ENCODE measurements around the gene LMBR1. TPM values are rescaled to one million over a fixed set of nuclear protein-coding genes. Genes with fewer than 3 reads are reported as not detected.

LMBR1 gene
- total and polyA plus RNA-seq, 2 of the 13 experiments (the other 11 are each of a cell fraction or from before 2014, with no cell fraction given) = 20.9 to 39.6 TPM

DNA sequence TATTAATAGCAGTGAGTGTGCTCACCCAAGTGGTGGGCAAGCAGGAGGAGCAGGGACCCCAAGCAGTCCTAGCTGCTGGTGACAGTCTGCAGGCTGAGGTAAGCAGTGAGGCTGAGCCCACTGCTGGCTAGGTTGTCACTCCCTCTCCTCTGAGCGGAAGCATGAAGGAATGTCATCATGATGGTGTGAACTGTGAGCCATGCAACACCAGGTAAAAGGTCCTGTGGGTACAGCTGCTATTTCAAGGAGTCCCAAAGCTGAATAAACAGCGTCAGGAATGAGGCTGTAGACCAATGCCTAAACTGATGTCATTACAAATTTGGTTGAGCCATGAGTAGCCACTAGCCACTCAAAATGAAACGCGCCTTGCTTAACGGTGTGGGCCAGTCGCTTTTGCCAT lies 126.3 kb downstream of the LMBR1 start:
- no peak overlapping the region for H3K4me3 ChIP-seq (replicated peaks in 1 of 3; ENCODE audit: insufficient read depth in 1 of 3, low read depth in 2 of 3, low read length in 3 of 3)
- no peak overlapping the region for H3K27ac ChIP-seq (ENCODE audit: extremely low read length, insufficient read depth, low read length)
- no peak overlapping the region for H2AFZ ChIP-seq (ENCODE audit: low read length)
- H3K4me1 ChIP-seq (ENCODE audit: insufficient read depth, low read length) = peaks cover 12% of the 10 kb centered on the region
- H3K9ac ChIP-seq (ENCODE audit: insufficient read depth, low read depth, low read length) = no peak overlapping the region
- intact Hi-C loops (cut with micrococcal nuclease; ENCODE audit: unreplicated experiment) = no loop called here
- peaks cover 0 to 3% of the 10 kb centered on the region in 2 experiments; a peak in 2 of 5 replicates for H3K36me3 ChIP-seq (replicated peaks in 1 of 2; ENCODE audit: control insufficient read depth in 1 of 2, insufficient read depth in 2 of 2, low read length in 2 of 2)
- no peaks in the 10 kb centered on the region for H3K9me3 ChIP-seq (ENCODE audit: low read length)
- no peaks in the 10 kb centered on the region for H3K27me3 ChIP-seq (ENCODE audit: control insufficient read depth in 1 of 2, insufficient read depth in 2 of 2, low read length in 2 of 2)
- WGBS (ENCODE audit: low lambda C conversion rate) = 96% methylated on average over 6 of the region's 6 CpGs
- ATAC-seq (peak; percentile 49; the same call in 2 of the 3 replicates), DNase-seq (ENCODE audit: low spot score) (no peak), FAIRE-seq (no peak)
- in situ Hi-C loops (cut with HindIII; ENCODE audit: extremely low pct_ligation_motif_present, low pct_unique_long_range_greater_than_20kb) = loop anchor here (10.0 kb wide), 1 partner anchor 112 kb away; no protein-coding TSS in a partner anchor
- no TSS peak for BruUV-seq (replicated peaks)
- ChIA-PET POLR2A (no interaction called here), CTCF (ENCODE audit: low intra/inter-chr PET ratio, low total read pairs) (no interaction called here)
- no peaks in the 10 kb centered on the region for H3K79me2 ChIP-seq (ENCODE audit: insufficient read depth, low read length)
- no peak overlapping the region for H3K4me2 ChIP-seq (ENCODE audit: low read depth, low read length)
- no peak for TF ChIP-seq HDAC6 (IDR thresholded peaks at IDR 0.05; ENCODE audit: low read depth, low read length)
- no peak for TF ChIP-seq RORA (CRISPR knock-in tag; IDR thresholded peaks at IDR 0.05)
- TF ChIP-seq ZFP82 (CRISPR knock-in tag; IDR thresholded peaks at IDR 0.05; ENCODE audit: borderline replicate concordance) = no peak
- TF ChIP-seq, protein P1, sequence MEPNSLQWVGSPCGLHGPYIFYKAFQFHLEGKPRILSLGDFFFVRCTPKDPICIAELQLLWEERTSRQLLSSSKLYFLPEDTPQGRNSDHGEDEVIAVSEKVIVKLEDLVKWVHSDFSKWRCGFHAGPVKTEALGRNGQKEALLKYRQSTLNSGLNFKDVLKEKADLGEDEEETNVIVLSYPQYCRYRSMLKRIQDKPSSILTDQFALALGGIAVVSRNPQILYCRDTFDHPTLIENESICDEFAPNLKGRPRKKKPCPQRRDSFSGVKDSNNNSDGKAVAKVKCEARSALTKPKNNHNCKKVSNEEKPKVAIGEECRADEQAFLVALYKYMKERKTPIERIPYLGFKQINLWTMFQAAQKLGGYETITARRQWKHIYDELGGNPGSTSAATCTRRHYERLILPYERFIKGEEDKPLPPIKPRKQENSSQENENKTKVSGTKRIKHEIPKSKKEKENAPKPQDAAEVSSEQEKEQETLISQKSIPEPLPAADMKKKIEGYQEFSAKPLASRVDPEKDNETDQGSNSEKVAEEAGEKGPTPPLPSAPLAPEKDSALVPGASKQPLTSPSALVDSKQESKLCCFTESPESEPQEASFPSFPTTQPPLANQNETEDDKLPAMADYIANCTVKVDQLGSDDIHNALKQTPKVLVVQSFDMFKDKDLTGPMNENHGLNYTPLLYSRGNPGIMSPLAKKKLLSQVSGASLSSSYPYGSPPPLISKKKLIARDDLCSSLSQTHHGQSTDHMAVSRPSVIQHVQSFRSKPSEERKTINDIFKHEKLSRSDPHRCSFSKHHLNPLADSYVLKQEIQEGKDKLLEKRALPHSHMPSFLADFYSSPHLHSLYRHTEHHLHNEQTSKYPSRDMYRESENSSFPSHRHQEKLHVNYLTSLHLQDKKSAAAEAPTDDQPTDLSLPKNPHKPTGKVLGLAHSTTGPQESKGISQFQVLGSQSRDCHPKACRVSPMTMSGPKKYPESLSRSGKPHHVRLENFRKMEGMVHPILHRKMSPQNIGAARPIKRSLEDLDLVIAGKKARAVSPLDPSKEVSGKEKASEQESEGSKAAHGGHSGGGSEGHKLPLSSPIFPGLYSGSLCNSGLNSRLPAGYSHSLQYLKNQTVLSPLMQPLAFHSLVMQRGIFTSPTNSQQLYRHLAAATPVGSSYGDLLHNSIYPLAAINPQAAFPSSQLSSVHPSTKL (CRISPR knock-in tag; IDR thresholded peaks at IDR 0.05) = no peak
- no peak for TF ChIP-seq ZNF703 (CRISPR knock-in tag; IDR thresholded peaks at IDR 0.05; ENCODE audit: borderline replicate concordance)
- no peak for TF ChIP-seq FOXO1 (CRISPR knock-in tag; IDR thresholded peaks at IDR 0.05)
- no peak for TF ChIP-seq WIZ (CRISPR knock-in tag; IDR thresholded peaks at IDR 0.05)
- no peak for TF ChIP-seq SNAI1 (CRISPR knock-in tag; IDR thresholded peaks at IDR 0.05; ENCODE audit: borderline replicate concordance)
- no peak for TF ChIP-seq NFATC3 (CRISPR knock-in tag; IDR thresholded peaks at IDR 0.05)
- no peak for TF ChIP-seq ZNF607 (CRISPR knock-in tag; IDR thresholded peaks at IDR 0.05; ENCODE audit: borderline replicate concordance)
- TF ChIP-seq, protein P2, sequence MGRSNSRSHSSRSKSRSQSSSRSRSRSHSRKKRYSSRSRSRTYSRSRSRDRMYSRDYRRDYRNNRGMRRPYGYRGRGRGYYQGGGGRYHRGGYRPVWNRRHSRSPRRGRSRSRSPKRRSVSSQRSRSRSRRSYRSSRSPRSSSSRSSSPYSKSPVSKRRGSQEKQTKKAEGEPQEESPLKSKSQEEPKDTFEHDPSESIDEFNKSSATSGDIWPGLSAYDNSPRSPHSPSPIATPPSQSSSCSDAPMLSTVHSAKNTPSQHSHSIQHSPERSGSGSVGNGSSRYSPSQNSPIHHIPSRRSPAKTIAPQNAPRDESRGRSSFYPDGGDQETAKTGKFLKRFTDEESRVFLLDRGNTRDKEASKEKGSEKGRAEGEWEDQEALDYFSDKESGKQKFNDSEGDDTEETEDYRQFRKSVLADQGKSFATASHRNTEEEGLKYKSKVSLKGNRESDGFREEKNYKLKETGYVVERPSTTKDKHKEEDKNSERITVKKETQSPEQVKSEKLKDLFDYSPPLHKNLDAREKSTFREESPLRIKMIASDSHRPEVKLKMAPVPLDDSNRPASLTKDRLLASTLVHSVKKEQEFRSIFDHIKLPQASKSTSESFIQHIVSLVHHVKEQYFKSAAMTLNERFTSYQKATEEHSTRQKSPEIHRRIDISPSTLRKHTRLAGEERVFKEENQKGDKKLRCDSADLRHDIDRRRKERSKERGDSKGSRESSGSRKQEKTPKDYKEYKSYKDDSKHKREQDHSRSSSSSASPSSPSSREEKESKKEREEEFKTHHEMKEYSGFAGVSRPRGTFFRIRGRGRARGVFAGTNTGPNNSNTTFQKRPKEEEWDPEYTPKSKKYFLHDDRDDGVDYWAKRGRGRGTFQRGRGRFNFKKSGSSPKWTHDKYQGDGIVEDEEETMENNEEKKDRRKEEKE (IDR thresholded peaks at IDR 0.05) = no peak
- TF ChIP-seq MYC (CRISPR knock-in tag; IDR thresholded peaks at IDR 0.05; ENCODE audit: borderline replicate concordance) = no peak
- no peak for TF ChIP-seq ZNF672 (CRISPR knock-in tag; IDR thresholded peaks at IDR 0.05)
- TF ChIP-seq, protein P3, sequence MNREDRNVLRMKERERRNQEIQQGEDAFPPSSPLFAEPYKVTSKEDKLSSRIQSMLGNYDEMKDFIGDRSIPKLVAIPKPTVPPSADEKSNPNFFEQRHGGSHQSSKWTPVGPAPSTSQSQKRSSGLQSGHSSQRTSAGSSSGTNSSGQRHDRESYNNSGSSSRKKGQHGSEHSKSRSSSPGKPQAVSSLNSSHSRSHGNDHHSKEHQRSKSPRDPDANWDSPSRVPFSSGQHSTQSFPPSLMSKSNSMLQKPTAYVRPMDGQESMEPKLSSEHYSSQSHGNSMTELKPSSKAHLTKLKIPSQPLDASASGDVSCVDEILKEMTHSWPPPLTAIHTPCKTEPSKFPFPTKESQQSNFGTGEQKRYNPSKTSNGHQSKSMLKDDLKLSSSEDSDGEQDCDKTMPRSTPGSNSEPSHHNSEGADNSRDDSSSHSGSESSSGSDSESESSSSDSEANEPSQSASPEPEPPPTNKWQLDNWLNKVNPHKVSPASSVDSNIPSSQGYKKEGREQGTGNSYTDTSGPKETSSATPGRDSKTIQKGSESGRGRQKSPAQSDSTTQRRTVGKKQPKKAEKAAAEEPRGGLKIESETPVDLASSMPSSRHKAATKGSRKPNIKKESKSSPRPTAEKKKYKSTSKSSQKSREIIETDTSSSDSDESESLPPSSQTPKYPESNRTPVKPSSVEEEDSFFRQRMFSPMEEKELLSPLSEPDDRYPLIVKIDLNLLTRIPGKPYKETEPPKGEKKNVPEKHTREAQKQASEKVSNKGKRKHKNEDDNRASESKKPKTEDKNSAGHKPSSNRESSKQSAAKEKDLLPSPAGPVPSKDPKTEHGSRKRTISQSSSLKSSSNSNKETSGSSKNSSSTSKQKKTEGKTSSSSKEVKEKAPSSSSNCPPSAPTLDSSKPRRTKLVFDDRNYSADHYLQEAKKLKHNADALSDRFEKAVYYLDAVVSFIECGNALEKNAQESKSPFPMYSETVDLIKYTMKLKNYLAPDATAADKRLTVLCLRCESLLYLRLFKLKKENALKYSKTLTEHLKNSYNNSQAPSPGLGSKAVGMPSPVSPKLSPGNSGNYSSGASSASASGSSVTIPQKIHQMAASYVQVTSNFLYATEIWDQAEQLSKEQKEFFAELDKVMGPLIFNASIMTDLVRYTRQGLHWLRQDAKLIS (CRISPR knock-in tag; IDR thresholded peaks at IDR 0.05) = no peak
- no peak for TF ChIP-seq ZNF451 (CRISPR knock-in tag; IDR thresholded peaks at IDR 0.05)
- no peaks in the 10 kb centered on the region for H4K20me1 ChIP-seq (ENCODE audit: insufficient read depth, low read length)

Measured in HepG2 (cell line).